A549 treated with AZD2906 at 1 μM for 4 hours (cell line): ENCODE measurements around the gene ADAMTS13. TPM values are rescaled to one million over a fixed set of nuclear protein-coding genes. Genes with fewer than 3 reads are reported as not detected.

Experiments
- total RNA-seq: library from RNA; stranded (reverse); fragments of 200-300 nt; extraction: Qiagen RNA extraction; gene quantifications from 5 replicates; pipeline ENCODE4 v1.2.3, GENCODE V29; 2022

The ADAMTS13 gene
- total RNA-seq = 0.31 to 0.63 TPM (median 0.60 TPM) in 5 replicates

GRCh38 chr9:133421615-133422542, at the start of gene ADAMTS13:
Gene ADAMTS13, plus strand, starts transcription at chr9:133422367. Its CDS starts 77 bp downstream, at chr9:133422444.

DNA sequence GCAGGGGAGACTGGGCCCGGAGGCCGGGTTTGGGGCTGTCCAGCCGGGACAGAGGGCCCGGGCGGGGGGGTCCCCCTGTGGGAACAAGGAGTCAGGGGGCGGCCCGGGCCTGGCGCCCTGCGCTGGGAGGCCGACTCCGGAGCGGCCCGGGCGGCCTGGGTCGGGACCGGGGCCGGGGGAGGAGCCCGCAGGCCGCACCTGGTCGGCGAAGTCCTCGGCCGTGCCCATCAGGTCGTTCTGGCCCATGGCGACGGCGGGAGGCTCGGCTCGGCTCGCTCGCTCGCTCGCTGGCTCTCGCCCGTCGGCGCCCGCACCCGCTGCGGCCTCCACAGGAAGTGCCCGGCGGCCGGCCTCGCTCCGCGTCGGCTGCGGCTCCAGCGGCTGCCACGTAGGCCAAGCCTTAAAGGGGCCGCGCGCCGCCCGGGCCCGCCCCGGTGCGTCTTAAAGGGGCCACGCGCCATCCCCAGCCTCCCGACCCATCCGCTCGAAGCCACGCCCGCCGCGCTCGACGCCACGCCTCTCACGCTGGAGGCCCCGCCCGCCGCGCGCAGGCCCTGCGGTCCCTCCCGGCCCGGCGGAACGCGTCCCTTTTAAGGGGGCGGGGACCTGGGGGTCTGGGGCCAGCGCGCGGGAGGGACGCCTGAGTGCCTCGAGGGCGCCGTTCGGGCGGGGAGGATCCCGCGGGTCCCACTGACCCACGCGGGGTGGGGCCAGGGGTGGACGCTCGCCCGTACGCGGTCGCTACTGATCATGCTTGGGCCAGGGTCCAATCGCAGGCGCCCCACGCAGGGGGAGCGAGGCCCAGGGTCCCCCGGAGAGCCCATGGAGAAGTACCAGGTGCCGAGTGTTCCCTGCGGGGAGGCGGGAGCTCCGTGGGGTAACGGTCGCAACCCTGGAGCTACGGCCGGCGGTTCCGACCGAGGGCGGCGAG, 46.2 kb upstream of the ADAMTS13 start, which contains the start of the genes STKLD1 and SURF4:
TSS of gene STKLD1 (plus strand) at position 643 of the 931 bp plus-strand sequence. CDS start at position 751, 108 bp downstream.
TSS of gene SURF4 (minus strand) at position 337 of the 931 bp plus-strand sequence. CDS start at position 246, 91 bp downstream.

DNA sequence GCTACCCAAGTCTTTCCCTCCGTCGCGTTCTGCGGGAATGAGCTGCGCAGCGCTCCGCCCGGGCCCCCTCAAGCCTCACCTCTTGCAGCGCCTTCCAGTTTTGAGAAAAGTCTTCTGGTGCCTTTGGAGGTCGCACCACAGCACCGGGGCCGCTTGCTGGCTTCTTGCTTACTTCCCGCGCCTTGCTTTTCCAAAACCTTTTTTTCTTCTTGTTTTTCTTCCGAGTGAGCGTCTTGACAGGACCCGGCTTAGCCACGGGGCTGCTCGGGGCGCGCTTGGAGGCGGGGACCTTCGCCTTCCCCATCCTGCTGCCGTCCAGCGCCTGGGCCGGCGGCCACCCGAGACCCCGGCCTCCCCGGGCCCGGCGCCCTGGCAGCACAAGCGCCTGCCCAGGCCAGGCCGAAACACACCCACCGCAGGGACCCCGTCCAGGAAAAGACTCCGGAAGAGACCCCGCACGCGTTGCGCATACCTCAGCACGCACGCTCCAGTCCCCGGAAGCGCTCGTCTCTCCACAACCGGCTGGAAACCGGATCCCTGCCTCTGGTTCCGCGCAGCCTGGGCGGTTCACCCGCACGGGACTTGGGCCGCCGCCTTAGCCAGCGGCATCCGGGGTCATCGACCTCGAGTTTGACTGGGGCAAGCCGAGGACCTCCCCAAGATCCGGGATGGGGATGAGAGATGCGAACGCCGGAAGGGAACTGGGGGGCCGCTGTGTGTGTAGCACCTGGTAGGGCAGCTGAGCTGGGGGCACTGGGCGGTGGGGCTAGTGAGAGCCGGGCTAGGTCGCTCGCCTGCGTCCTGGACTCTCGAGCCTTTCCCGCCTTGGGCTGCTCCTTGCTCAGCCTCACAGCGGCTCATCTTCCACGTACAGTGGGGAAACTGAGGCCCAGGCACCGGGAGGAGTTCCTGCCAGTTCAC, 4.4 kb upstream of the ADAMTS13 start, which contains the start of gene REXO4:
TSS of gene REXO4 (minus strand) at position 470 of the 921 bp plus-strand sequence. CDS start at position 304, 166 bp downstream.

DNA sequence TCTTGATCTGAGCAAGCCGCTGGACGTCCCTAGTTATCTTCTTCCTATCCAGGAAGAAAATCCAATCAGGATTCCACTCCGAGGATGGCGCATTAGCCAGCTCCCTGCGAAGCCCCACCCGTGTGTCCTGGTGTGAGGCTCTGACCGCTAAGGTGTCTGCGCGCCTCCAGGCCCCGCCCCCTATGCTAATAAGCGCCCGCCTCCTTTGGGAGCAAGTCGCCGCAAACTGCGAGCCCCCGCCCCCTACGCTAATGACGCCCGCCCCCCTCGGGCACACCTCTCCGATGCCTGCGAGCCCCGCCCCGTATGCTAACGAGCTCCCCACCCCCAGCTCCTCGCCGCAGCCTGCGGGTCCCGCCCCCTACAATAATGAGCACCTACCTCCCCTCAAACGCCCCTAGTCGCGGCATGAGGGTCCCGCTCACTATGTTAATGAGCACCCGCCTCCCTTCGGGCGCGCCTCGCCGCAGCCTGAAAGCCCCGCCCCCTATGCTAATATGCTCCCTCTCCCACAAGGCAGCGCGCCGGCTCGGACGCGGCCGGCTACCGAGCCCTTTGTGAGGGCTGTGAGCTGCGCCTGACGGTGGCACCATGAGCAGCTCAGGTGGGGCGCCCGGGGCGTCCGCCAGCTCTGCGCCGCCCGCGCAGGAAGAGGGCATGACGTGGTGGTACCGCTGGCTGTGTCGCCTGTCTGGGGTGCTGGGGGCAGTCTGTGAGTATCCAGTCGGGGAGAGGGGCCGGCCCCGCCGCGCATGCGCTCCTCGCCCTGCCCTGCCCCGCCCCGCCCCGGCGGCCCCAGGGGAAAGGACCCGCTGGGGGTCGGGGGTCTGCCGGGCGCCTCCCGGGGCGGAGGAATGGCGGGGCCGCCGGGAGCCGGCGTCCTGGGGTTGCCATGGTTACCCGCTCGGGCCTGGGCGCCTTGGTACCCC, 37.6 kb downstream of the ADAMTS13 start, which contains the start of gene CACFD1:
TSS of gene CACFD1 (plus strand) at position 503 of the 929 bp plus-strand sequence. CDS start at position 592, 89 bp downstream.

GRCh38 chr9:133478851-133479711, 56.9 kb downstream of the ADAMTS13 start, which contains the start of gene SLC2A6:
Gene SLC2A6, minus strand, starts transcription at chr9:133479099. Its CDS starts 40 bp downstream, at chr9:133479059.

Other genes with a start within 250 kb of the ADAMTS13 start
- not detected in 5 replicates for gene OBP2B, start 213.1 kb upstream of the ADAMTS13 start, total RNA-seq
- gene ABO, start 147.2 kb upstream of the ADAMTS13 start, total RNA-seq = not detected in 5 replicates
- gene SURF6, start 86.2 kb upstream of the ADAMTS13 start, total RNA-seq = 22.3 to 28.8 TPM (median 25.0 TPM) in 5 replicates
- gene MED22, start 74.2 kb upstream of the ADAMTS13 start, total RNA-seq = 23.5 to 32.2 TPM (median 30.0 TPM) in 5 replicates
- 3,317 to 3,500 TPM (median 3,431 TPM) in 5 replicates for gene RPL7A, start 74.1 kb upstream of the ADAMTS13 start, total RNA-seq
- gene SURF1, start 65.9 kb upstream of the ADAMTS13 start, total RNA-seq = 36.2 to 49.2 TPM (median 42.8 TPM) in 5 replicates
- 37.8 to 53.4 TPM (median 45.4 TPM) in 5 replicates for gene SURF2, start 65.8 kb upstream of the ADAMTS13 start, total RNA-seq
- 187 to 197 TPM (median 194 TPM) in 5 replicates for gene SURF4, start 46.3 kb upstream of the ADAMTS13 start, total RNA-seq
- gene STKLD1, start 46.0 kb upstream of the ADAMTS13 start, total RNA-seq = 0.50 to 0.92 TPM (median 0.64 TPM) in 5 replicates
- gene REXO4, start 4.4 kb upstream of the ADAMTS13 start, total RNA-seq = 29.2 to 36.5 TPM (median 33.6 TPM) in 5 replicates
- gene CACFD1, start 37.6 kb downstream of the ADAMTS13 start, total RNA-seq = 4.2 to 5.3 TPM (median 4.5 TPM) in 5 replicates
- gene SLC2A6, start 56.7 kb downstream of the ADAMTS13 start, total RNA-seq = 17.1 to 21.5 TPM (median 19.5 TPM) in 5 replicates
- gene MYMK, start 102.6 kb downstream of the ADAMTS13 start, total RNA-seq = not detected in 5 replicates
- gene ADAMTSL2, start 112.3 kb downstream of the ADAMTS13 start, total RNA-seq = not detected in 5 replicates
- not detected in 5 replicates for gene FAM163B, start 187.0 kb downstream of the ADAMTS13 start, total RNA-seq
- gene DBH, start 214.0 kb downstream of the ADAMTS13 start, total RNA-seq = not detected in 5 replicates